PC-3 (cell line): Measurements from ENCODE around the gene AFG1L.

ENCODE experiments used
- EZH2 ChIP-seq: fragments of 300-600 bp; sonication (generic); IDR thresholded peaks from one replicate; pipeline ENCODE4 v1.6.1; 2017; ENCODE audit warnings: antibody characterized with exemption, mild to moderate bottlenecking, low read length; ENCODE audit not compliant: unreplicated experiment
- EZH2phosphoT487 ChIP-seq: fragments of 300-600 bp; sonication (generic); IDR thresholded peaks from 2 replicates; pipeline ENCODE4 v1.6.1; 2018; ENCODE audit warnings: mild to moderate bottlenecking, antibody characterized with exemption, low read length, borderline replicate concordance
- TF ChIP-seq, protein P1 (sequence below): fragments of 300-600 bp; sonication (generic); conservative IDR thresholded peaks from 2 replicates; pipeline ENCODE4 v1.5.1; 2017; ENCODE audit warnings: antibody characterized with exemption, low read depth, mild to moderate bottlenecking, low read length

DNA sequence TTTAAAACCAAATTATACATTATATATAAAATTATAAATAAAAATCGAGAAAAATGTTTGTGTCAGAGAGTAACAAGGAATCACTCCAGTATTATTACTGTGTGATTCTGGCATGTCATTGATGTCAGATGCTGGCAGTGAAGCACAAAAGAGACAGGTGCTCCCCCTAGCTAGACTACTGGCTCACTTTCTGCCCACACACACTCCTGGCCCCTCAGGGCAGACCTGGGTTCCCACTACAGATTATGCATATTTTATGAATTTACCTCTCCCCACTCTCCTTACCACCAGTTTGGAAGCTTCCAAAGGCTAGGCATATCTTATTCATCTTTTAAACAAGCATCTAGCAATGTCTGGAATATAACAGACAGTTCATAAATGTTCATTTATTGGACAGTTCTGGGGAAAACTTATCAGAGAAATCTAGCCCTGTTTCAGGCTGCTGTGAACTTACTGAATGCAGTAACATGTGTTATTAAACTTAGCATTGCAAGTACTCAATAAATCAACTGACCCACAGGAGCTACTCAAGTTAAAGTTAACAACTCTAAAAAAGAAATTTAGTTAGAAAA lies 46.8 kb upstream of the AFG1L start:
- TF ChIP-seq, protein P1, sequence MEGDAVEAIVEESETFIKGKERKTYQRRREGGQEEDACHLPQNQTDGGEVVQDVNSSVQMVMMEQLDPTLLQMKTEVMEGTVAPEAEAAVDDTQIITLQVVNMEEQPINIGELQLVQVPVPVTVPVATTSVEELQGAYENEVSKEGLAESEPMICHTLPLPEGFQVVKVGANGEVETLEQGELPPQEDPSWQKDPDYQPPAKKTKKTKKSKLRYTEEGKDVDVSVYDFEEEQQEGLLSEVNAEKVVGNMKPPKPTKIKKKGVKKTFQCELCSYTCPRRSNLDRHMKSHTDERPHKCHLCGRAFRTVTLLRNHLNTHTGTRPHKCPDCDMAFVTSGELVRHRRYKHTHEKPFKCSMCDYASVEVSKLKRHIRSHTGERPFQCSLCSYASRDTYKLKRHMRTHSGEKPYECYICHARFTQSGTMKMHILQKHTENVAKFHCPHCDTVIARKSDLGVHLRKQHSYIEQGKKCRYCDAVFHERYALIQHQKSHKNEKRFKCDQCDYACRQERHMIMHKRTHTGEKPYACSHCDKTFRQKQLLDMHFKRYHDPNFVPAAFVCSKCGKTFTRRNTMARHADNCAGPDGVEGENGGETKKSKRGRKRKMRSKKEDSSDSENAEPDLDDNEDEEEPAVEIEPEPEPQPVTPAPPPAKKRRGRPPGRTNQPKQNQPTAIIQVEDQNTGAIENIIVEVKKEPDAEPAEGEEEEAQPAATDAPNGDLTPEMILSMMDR, result 0 out of 2 replicates have a peak, but pooled peaks have one; percentile 13
- TF ChIP-seq EZH2, result no peak
- TF ChIP-seq EZH2phosphoT487, result no peak
